ENCODE results near the gene TRAPPC8. TPM values are rescaled to one million over a fixed set of nuclear protein-coding genes. Genes with fewer than 3 reads are reported as not detected.
"Not testable (repeated sequence)": the region's sequence is repeated elsewhere in the genome, so short reads cannot be mapped to it uniquely, and the experiment has no call there.

The TRAPPC8 gene
- total RNA-seq, 2 donors from 2014 or later, result 27.0 to 45.4 TPM

- no peak overlapping the region for H3K27ac ChIP-seq
- no peak for TF ChIP-seq CTCF (IDR thresholded peaks at IDR 0.05)
- TF ChIP-seq POLR2AphosphoS5 (IDR thresholded peaks at IDR 0.05), result no peak
- TF ChIP-seq POLR2A (IDR thresholded peaks at IDR 0.05), result no peak
- no peaks in the 10 kb centered on the region for H3K36me3 ChIP-seq
- H3K4me3 ChIP-seq, result no peak overlapping the region
- DNase-seq (ENCODE audit: low spot score), result no peak
- H3K9me3 ChIP-seq, result no peaks in the 10 kb centered on the region
- no peaks in the 10 kb centered on the region for H3K4me1 ChIP-seq (replicated peaks)
- 96% methylated on average over 10 of the region's 10 CpGs for WGBS
- H3K27me3 ChIP-seq (replicated peaks; ENCODE audit: insufficient read depth), result no peaks in the 10 kb centered on the region
- intact Hi-C loops (cut with DNase I), result no loop called here
These were observed 114.3 kb downstream of the TRAPPC8 start for GRCh38 chr18:31828613-31829012.

- H3K27ac ChIP-seq; H3K27me3 ChIP-seq (replicated peaks; ENCODE audit: insufficient read depth); H3K9me3 ChIP-seq; DNase-seq (ENCODE audit: low spot score); H3K36me3 ChIP-seq; H3K4me1 ChIP-seq (replicated peaks); intact Hi-C loops (cut with DNase I); H3K4me3 ChIP-seq: not testable (repeated sequence)
- 88% methylated on average over 10 of the region's 10 CpGs for WGBS
These were observed 116.1 kb downstream of the TRAPPC8 start for GRCh38 chr18:31826673-31827325.

GRCh38 chr18:31825772-31826171 is 117.2 kb downstream of the TRAPPC8 start:
- no peaks in the 10 kb centered on the region for H3K4me1 ChIP-seq (replicated peaks)
- H3K36me3 ChIP-seq, result no peaks in the 10 kb centered on the region
- no peak for TF ChIP-seq POLR2AphosphoS5 (IDR thresholded peaks at IDR 0.05)
- no peak for TF ChIP-seq POLR2A (IDR thresholded peaks at IDR 0.05)
- TF ChIP-seq CTCF (IDR thresholded peaks at IDR 0.05), result no peak
- intact Hi-C loops (cut with DNase I), result no loop called here
- 59% methylated on average over 3 of the region's 3 CpGs for WGBS
- no peaks in the 10 kb centered on the region for H3K27me3 ChIP-seq (replicated peaks; ENCODE audit: insufficient read depth)
- H3K27ac ChIP-seq, result no peak overlapping the region
- no peak overlapping the region for H3K4me3 ChIP-seq
- no peak for DNase-seq (ENCODE audit: low spot score)
- H3K9me3 ChIP-seq, result no peaks in the 10 kb centered on the region

GRCh38 chr18:31821545-31822171 is 121.3 kb downstream of the TRAPPC8 start:
- no peak for DNase-seq (ENCODE audit: low spot score)
- TF ChIP-seq POLR2A (IDR thresholded peaks at IDR 0.05) (no peak), POLR2AphosphoS5 (IDR thresholded peaks at IDR 0.05) (no peak), CTCF (IDR thresholded peaks at IDR 0.05) (no peak)
- Histone ChIP-seq H3K27ac (no peak overlapping the region), H3K4me1 (replicated peaks) (no peaks in the 10 kb centered on the region), H3K4me3 (no peak overlapping the region), H3K27me3 (replicated peaks; ENCODE audit: insufficient read depth) (no peaks in the 10 kb centered on the region), H3K9me3 (no peaks in the 10 kb centered on the region), H3K36me3 (no peaks in the 10 kb centered on the region)
- intact Hi-C loops (cut with DNase I), result loop anchor here (2.0 to 5.0 kb wide), 2 partner anchors 81 to 99 kb away; no protein-coding TSS in a partner anchor
- WGBS, result 49% methylated on average over 8 of the region's 8 CpGs

GRCh38 chr18:31819925-31820229 is 123.1 kb downstream of the TRAPPC8 start:
- TF ChIP-seq POLR2AphosphoS5 (IDR thresholded peaks at IDR 0.05), result no peak
- TF ChIP-seq CTCF (IDR thresholded peaks at IDR 0.05), result no peak
- TF ChIP-seq POLR2A (IDR thresholded peaks at IDR 0.05), result no peak
- no peak for DNase-seq (ENCODE audit: low spot score)
- no peak overlapping the region for H3K4me3 ChIP-seq
- H3K9me3 ChIP-seq, result no peaks in the 10 kb centered on the region
- H3K36me3 ChIP-seq, result no peaks in the 10 kb centered on the region
- WGBS, result 90% methylated on average over 1 of the region's 1 CpG
- no peaks in the 10 kb centered on the region for H3K4me1 ChIP-seq (replicated peaks)
- intact Hi-C loops (cut with DNase I), result loop anchor here (2.0 to 5.0 kb wide), 3 partner anchors 79 to 263 kb away; no protein-coding TSS in a partner anchor
- no peak overlapping the region for H3K27ac ChIP-seq
- H3K27me3 ChIP-seq (replicated peaks; ENCODE audit: insufficient read depth), result no peaks in the 10 kb centered on the region

Data from prostate gland (tissue), 2 donors.